ENCODE results near the gene MRPL24.
"Not testable (repeated sequence)": the region's sequence is repeated elsewhere in the genome, so short reads cannot be mapped to it uniquely, and the experiment has no call there.

MRPL24 gene

GRCh38 chr1:156740741-156741480, at the start of gene MRPL24:
Gene MRPL24, minus strand, starts transcription at chr1:156741088. Its CDS starts 2,384 bp downstream, at chr1:156738704.
- peak; percentile 97 for DNase-seq

- DNase-seq: no peak
Observed at GRCh38 chr1:156789621-156790318, 48.9 kb upstream of the MRPL24 start.

GRCh38 chr1:156788136-156788535, 47.2 kb upstream of the MRPL24 start:
- DNase-seq: no peak

- DNase-seq: no peak
Observed at GRCh38 chr1:156786640-156787039, 45.8 kb upstream of the MRPL24 start.

GRCh38 chr1:156785458-156785857, 44.6 kb upstream of the MRPL24 start:
- DNase-seq: no peak

GRCh38 chr1:156781585-156782186, 40.8 kb upstream of the MRPL24 start:
- DNase-seq: no peak

- no peak for DNase-seq
Observed at GRCh38 chr1:156777573-156777972, 36.7 kb upstream of the MRPL24 start.

- no peak for DNase-seq
Observed at GRCh38 chr1:156776942-156777341, 36.1 kb upstream of the MRPL24 start.

GRCh38 chr1:156775799-156776198, 34.9 kb upstream of the MRPL24 start:
- no peak for DNase-seq

- DNase-seq: no peak
Observed at GRCh38 chr1:156773607-156774006, 32.7 kb upstream of the MRPL24 start.

- DNase-seq: no peak
Observed at GRCh38 chr1:156772728-156773497, 32.0 kb upstream of the MRPL24 start.

GRCh38 chr1:156772222-156772621, 31.3 kb upstream of the MRPL24 start:
- DNase-seq: no peak

GRCh38 chr1:156768610-156769295, 27.9 kb upstream of the MRPL24 start:
- DNase-seq: no peak

- no peak for DNase-seq
Observed at GRCh38 chr1:156767879-156768604, 27.2 kb upstream of the MRPL24 start.

- peak; percentile 99 for DNase-seq
Observed at GRCh38 chr1:156767101-156767878, 26.4 kb upstream of the MRPL24 start, which contains the start of gene PRCC. Gene PRCC, plus strand, starts transcription at chr1:156767535. Its CDS starts 237 bp downstream, at chr1:156767772.

GRCh38 chr1:156766298-156767100, 25.6 kb upstream of the MRPL24 start:
- no peak for DNase-seq

GRCh38 chr1:156765666-156766065, 24.8 kb upstream of the MRPL24 start:
- DNase-seq: no peak

- not testable (repeated sequence) for DNase-seq
Observed at GRCh38 chr1:156765136-156765535, 24.2 kb upstream of the MRPL24 start.

GRCh38 chr1:156760796-156761104, 19.9 kb upstream of the MRPL24 start:
- DNase-seq: no peak

GRCh38 chr1:156760092-156760795, 19.4 kb upstream of the MRPL24 start:
- no peak for DNase-seq

All from NCI-H1436 treated with DMSO at 0.1 percent for 48 hours (cell line).